Activated naive CD4-positive, alpha-beta T cell treated with anti-CD3 and anti-CD28 coated beads, Interleukin-2, amount 10 ng/mL, durations not matched to agents 7 days and 5 days (primary cell): Measurements from ENCODE around the gene CDC6.
A peak's percentile ranks its signal among the peaks of the same experiment; 100 is the strongest.

ENCODE experiments used
- CTCF ChIA-PET: fragments of 350-600 bp; sonication (Branson Sonifier 250); formaldehyde crosslinking; loops from one replicate; lab custom pipeline; 2021; ENCODE audit warnings: antibody characterized with exemption; lab: Charles Lee
- DNase-seq: peaks from one replicate; pipeline ENCODE4 v3.0.0-alpha.2; 2020
- H3K27ac Mint-ChIP-seq: one replicate; pipeline ENCODE4 v1.8.0; 2021; ENCODE audit warnings: mild to moderate bottlenecking, moderate library complexity, mixed read lengths
- H3K27me3 Mint-ChIP-seq: one replicate; pipeline ENCODE4 v1.8.0; 2021; ENCODE audit warnings: mild to moderate bottlenecking, mixed read lengths
- H3K36me3 Mint-ChIP-seq: one replicate; pipeline ENCODE4 v1.8.0; 2021; ENCODE audit warnings: mixed read lengths
- H3K4me1 Mint-ChIP-seq: one replicate; pipeline ENCODE4 v1.8.0; 2021; ENCODE audit warnings: mixed read lengths
- H3K4me3 Mint-ChIP-seq: one replicate; pipeline ENCODE4 v1.8.0; 2021; ENCODE audit warnings: mild to moderate bottlenecking, moderate library complexity, mixed read lengths
- H3K9me3 Mint-ChIP-seq: one replicate; pipeline ENCODE4 v1.8.0; 2021; ENCODE audit warnings: mixed read lengths

Gene CDC6

DNA sequence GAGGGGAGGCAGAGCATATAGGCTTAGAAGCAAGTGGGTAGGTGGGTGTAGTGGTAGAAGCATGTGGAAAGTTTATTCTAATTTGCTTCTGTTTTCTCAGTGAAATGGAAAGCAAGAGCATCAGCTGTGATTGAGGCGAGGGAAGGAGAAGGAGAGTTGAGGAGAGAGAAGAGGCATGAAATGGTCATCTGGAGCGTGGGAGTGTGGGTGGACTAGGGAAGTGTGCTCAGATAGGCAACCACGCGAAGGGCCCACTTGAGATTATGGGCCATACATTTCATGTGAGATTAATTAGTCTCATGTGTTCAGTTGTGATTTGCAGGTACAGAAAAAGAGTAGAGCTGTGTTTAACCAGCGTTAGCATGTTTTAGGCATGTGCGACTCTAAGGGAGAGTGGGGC is 20.8 kb upstream of the CDC6 start:
- Mint-ChIP-seq H3K4me3 (no peak overlapping the region), H3K4me1 (no peaks in the 10 kb centered on the region), H3K27ac (no peak overlapping the region), H3K36me3 (peaks cover 25% of the 10 kb centered on the region), H3K9me3 (no peaks in the 10 kb centered on the region), H3K27me3 (no peaks in the 10 kb centered on the region)
- DNase-seq = no peak
- CTCF ChIA-PET = no interaction called here

DNA sequence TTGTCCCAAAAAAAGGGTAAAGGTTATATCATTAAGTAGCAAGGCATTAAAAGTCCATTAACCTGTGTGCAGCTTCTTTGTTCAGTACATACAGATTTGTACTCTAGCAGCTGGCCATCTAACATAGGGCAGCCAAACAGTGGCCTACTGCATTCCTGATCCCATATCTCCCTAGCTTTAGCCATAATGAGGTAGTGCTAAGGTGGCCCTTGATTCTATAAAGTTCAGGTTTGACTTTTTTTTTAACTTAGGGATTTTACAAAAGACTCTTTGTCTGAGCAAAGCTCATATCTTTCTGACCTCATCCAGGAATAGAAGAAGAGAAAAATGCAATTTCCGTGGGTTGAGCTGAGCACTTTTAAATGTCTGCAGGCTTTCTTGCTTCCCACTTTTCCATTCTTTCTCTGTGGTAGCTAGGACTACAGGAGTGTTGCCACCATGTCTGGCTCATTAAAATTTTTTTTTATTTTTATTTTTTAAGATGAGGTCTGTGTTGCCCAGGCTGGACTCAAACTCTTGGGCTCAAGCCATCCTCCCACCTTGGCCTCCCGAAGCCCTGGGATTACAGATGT is 19.5 kb upstream of the CDC6 start:
- Mint-ChIP-seq H3K4me3 (no peak overlapping the region), H3K9me3 (no peaks in the 10 kb centered on the region), H3K4me1 (no peaks in the 10 kb centered on the region)

DNA sequence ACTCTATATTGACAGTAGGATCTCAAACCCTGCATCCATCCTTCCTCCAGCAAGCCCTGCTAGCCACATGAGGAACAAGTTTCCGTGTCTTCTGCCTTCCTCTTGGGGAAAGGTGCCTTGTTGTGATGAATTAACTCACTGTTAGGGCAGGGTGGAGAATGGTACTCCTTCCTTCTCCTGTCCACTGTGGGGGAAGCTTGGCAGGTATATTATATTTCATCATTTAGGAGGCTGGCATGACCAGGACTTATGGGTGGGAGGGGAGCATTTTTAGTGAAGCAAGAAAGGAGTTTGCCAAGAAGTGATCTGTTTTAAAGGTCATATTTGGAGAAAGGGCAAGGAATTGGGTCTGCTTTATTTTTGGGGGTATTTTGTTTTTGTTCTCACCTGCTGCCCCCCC is 9.3 kb upstream of the CDC6 start:
- no peak overlapping the region for H3K4me3 Mint-ChIP-seq
- peaks cover 65% of the 10 kb centered on the region for H3K36me3 Mint-ChIP-seq
- peaks cover 19% of the 10 kb centered on the region for H3K4me1 Mint-ChIP-seq
- no peak for DNase-seq
- no peaks in the 10 kb centered on the region for H3K9me3 Mint-ChIP-seq
- no peak overlapping the region for H3K27ac Mint-ChIP-seq
- no peaks in the 10 kb centered on the region for H3K27me3 Mint-ChIP-seq
- CTCF ChIA-PET = no interaction called here

More for the DNA sequence above, 19.5 kb upstream of the CDC6 start:
- CTCF ChIA-PET = interaction anchor here (0.9 kb wide), 1 partner anchor 255 kb away, joined by 3 read pairs; no protein-coding TSS in a partner anchor
- Mint-ChIP-seq H3K36me3 (peaks cover 19% of the 10 kb centered on the region), H3K27ac (no peak overlapping the region), H3K27me3 (no peaks in the 10 kb centered on the region)
- DNase-seq = no peak

DNA sequence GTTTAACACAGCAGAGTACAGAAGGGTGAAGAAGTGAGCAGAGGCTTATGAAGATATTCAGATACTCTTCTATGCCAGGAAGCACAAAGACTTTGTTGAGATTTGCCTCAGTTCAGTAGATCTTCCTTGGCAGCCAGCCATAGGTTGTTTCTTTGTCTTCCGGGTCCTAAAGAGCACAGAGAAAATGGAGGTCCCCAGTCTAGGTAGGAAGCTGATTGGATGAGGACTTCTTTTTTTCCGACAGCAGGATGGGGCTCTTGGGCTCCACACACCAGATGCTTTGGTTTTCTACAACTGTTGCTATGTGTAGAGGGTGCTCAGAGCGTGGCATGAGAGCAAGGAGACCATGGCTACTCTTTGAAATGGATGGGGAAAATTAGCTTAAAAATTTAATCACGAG is 8.3 kb upstream of the CDC6 start:
- Mint-ChIP-seq H3K27me3 (no peaks in the 10 kb centered on the region), H3K27ac (no peak overlapping the region), H3K9me3 (no peaks in the 10 kb centered on the region), H3K36me3 (peaks cover 57% of the 10 kb centered on the region), H3K4me1 (peaks cover 27% of the 10 kb centered on the region), H3K4me3 (no peak overlapping the region)
- CTCF ChIA-PET = no interaction called here
- DNase-seq = no peak

DNA sequence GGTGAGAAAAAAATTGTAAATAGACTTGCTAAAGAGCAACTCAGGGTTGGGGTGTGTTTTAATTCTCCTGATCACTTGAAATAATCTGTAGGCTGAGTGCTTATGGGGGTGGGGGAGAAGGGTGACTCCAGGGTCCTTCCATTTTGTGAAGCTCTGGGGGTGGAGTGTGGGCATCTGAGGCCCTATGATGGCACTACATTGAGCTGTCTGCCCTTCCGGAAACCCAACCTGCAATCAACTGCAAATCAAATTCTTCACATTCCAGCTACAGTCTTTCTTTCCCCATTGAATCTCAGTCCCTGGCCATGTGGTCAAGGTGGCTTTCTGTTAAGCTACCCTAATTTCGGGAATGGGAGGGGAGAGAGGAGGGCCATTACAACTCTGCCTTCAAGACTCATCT is 6.0 kb upstream of the CDC6 start:
- Mint-ChIP-seq H3K36me3 (peaks cover 46% of the 10 kb centered on the region), H3K27ac (peak overlapping the region; percentile 53), H3K4me3 (no peak overlapping the region), H3K4me1 (peaks cover 30% of the 10 kb centered on the region), H3K27me3 (no peaks in the 10 kb centered on the region), H3K9me3 (no peaks in the 10 kb centered on the region)
- no peak for DNase-seq
- CTCF ChIA-PET = no interaction called here

DNA sequence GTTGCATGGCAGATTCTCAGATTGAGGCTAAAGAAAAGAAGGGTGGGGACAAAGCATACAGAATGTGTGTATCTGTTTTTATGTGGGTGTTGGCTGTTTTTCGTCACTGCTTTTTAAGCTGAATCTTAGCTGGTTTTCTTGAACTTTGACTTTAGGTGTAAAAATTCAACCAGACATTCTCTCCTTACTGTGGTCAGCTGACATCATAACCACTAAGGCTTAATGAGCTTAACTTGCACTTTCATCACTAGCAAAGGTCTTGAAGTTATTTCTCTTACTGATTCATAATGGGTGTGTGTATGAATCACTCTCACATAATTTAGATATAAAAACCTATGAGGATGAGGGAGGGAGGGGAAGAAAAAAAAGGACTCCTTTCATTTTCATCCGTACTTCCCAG is 4.0 kb upstream of the CDC6 start:
- Mint-ChIP-seq H3K9me3 (no peaks in the 10 kb centered on the region), H3K36me3 (peaks cover 35% of the 10 kb centered on the region), H3K27ac (peak overlapping the region; percentile 64), H3K4me3 (no peak overlapping the region), H3K27me3 (peaks cover 3% of the 10 kb centered on the region), H3K4me1 (peaks cover 43% of the 10 kb centered on the region)
- DNase-seq = no peak
- CTCF ChIA-PET = interaction anchor here (0.8 to 1.9 kb wide), 7 partner anchors 8 to 115 kb away, joined by 3 to 7 read pairs (median 4); no protein-coding TSS in a partner anchor

DNA sequence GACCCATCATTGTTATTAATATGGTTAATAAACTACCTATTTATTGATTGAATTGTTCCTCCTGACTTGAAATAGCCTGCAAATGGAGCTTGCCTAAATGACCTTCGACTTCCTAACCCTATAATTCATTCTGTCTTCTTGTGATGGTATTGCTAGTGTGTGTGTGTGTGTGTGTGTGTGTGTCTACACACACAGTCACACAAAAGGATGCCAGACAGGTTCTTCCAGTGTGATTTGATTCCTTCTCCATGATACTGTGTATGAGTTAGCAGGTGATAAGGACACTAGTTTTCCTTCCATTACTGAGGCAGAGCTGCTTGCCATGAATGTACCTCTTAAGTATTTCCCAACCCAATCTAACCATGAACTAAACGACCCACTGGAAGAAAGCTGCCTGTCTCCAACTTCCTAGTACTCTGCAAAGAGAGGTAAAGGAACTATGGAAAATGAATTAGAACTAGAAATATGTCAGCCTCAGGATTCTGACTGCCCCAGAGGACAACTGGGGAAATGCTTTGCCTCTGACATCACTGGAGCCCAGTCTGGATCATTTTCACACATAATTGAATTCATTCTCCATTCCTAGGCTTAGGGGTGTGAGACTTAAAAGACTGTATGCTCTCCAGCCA is 3.5 kb upstream of the CDC6 start:
- CTCF ChIA-PET = interaction anchor here (0.6 to 1.9 kb wide), 8 partner anchors 7 to 497 kb away, joined by 3 to 7 read pairs (median 4); no protein-coding TSS in a partner anchor
- H3K4me3 Mint-ChIP-seq = no peak overlapping the region
- peaks cover 47% of the 10 kb centered on the region for H3K4me1 Mint-ChIP-seq
- H3K27ac Mint-ChIP-seq = peak overlapping the region; percentile 6
- no peak for DNase-seq
- no peaks in the 10 kb centered on the region for H3K9me3 Mint-ChIP-seq
- H3K27me3 Mint-ChIP-seq = peaks cover 3% of the 10 kb centered on the region
- peaks cover 36% of the 10 kb centered on the region for H3K36me3 Mint-ChIP-seq

DNA sequence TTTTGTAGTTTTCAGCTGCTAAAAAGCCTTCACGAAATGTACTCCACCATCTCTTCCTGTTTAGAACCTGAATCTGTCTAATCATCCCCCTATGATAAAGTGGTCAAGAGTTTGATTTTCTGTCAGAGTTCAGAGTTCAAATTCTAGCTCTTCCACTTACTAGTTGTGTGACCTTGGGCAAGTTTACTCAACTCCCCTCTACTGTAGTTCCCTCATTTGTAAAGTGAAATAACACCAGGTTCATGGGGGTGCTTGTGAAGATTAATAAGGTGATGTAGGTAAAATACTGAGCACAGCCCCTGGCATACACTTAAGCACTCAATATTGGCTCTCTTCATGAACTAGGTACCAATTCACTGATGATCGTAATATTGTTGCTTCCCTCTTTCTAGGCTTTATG is 1.2 kb upstream of the CDC6 start:
- Mint-ChIP-seq H3K9me3 (no peaks in the 10 kb centered on the region), H3K4me3 (no peak overlapping the region), H3K27ac (no peak overlapping the region), H3K36me3 (peaks cover 33% of the 10 kb centered on the region), H3K27me3 (peaks cover 3% of the 10 kb centered on the region), H3K4me1 (peaks cover 64% of the 10 kb centered on the region)
- CTCF ChIA-PET = no interaction called here
- no peak for DNase-seq

DNA sequence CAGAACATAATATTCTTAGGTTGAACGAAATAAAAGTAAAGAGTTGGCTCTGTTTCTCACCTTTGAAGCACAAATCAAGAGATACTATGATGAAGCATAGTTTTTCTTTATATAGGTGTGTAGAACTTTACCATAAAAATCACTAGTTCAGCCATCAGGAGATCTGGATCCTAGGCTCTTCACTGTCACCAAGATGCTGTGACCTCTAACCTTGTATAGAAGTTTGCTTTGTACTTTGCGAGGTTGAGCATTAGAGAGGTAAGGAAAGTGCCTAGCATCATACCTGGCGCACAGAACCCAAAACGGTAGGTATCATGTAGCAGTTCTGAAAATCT is 553 bp upstream of the CDC6 start:
- CTCF ChIA-PET = no interaction called here
- Mint-ChIP-seq H3K9me3 (no peaks in the 10 kb centered on the region), H3K4me3 (peak overlapping the region; percentile 100), H3K27me3 (peaks cover 3% of the 10 kb centered on the region), H3K4me1 (peaks cover 58% of the 10 kb centered on the region), H3K36me3 (peaks cover 34% of the 10 kb centered on the region), H3K27ac (peak overlapping the region; percentile 98)
- no peak for DNase-seq

DNA sequence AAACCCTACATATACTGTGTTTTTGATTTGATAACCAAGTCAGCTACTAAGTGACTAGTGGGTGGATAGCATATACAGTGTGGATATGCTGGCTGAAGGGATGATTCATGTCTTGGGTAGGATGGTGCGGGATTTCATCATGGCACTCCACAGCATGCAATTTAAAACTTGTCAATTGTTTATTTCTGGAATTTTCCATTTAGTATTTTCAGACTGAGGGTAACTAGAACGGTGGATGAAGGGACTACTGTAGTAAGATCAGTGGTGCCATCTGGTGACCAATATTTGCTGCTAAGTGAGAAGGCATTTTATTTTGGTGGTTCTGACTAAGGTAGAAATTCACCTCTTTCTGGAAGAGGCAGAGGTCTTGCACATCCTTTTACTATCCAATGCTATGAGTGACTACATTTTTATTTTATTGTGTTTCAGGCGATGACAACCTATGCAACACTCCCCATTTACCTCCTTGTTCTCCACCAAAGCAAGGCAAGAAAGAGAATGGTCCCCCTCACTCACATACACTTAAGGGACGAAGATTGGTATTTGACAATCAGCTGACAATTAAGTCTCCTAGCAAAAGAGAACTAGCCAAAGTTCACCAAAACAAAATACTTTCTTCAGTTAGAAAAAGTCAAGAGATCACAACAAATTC is 3.1 kb downstream of the CDC6 start:
- H3K36me3 Mint-ChIP-seq = peaks cover 55% of the 10 kb centered on the region
- DNase-seq = peak; percentile 68
- H3K4me3 Mint-ChIP-seq = no peak overlapping the region
- H3K9me3 Mint-ChIP-seq = no peaks in the 10 kb centered on the region
- peak overlapping the region; percentile 49 for H3K27ac Mint-ChIP-seq
- H3K27me3 Mint-ChIP-seq = peaks cover 3% of the 10 kb centered on the region
- H3K4me1 Mint-ChIP-seq = peaks cover 46% of the 10 kb centered on the region
- CTCF ChIA-PET = interaction anchor here (0.6 to 5.9 kb wide), 9 partner anchors 7 to 240 kb away, joined by 3 to 38 read pairs (median 4); partner anchors contain the start of gene WIPF2

DNA sequence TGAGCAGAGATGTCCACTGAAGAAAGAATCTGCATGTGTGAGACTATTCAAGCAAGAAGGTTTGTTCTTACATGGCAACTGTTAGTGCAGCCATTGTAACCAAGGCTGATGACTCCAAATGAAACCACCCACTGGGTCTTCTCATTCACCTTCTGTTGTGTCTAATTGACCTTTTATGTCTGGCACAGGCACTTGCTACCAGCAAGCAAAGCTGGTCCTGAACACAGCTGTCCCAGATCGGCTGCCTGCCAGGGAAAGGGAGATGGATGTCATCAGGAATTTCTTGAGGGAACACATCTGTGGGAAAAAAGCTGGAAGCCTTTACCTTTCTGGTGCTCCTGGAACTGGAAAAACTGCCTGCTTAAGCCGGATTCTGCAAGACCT is 3.6 kb downstream of the CDC6 start:
- H3K4me3 Mint-ChIP-seq = no peak overlapping the region
- DNase-seq = no peak
- H3K27me3 Mint-ChIP-seq = peaks cover 3% of the 10 kb centered on the region
- H3K36me3 Mint-ChIP-seq = peaks cover 60% of the 10 kb centered on the region
- CTCF ChIA-PET = interaction anchor here (0.6 to 5.9 kb wide), 9 partner anchors 8 to 241 kb away, joined by 3 to 38 read pairs (median 4); partner anchors contain the start of gene WIPF2
- H3K9me3 Mint-ChIP-seq = no peaks in the 10 kb centered on the region
- no peak overlapping the region for H3K27ac Mint-ChIP-seq
- peaks cover 49% of the 10 kb centered on the region for H3K4me1 Mint-ChIP-seq

DNA sequence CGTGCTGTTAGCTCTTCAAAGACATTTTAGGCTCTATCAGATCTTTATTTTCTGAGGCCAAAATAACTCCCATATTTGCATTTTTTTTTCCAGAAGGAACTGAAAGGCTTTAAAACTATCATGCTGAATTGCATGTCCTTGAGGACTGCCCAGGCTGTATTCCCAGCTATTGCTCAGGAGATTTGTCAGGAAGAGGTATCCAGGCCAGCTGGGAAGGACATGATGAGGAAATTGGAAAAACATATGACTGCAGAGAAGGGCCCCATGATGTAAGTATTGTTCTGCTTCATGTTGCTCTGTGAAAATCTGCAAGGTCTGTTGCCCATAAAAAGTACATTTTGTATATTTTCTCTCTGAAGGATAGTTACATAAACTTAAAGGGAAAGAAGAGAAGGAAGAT is 5.7 kb downstream of the CDC6 start:
- H3K4me3 Mint-ChIP-seq = no peak overlapping the region
- H3K4me1 Mint-ChIP-seq = peaks cover 42% of the 10 kb centered on the region
- H3K9me3 Mint-ChIP-seq = no peaks in the 10 kb centered on the region
- DNase-seq = no peak
- CTCF ChIA-PET = interaction anchor here (0.7 to 5.9 kb wide), 11 partner anchors 10 to 279 kb away, joined by 3 to 38 read pairs (median 3); partner anchors contain the start of gene WIPF2
- H3K27ac Mint-ChIP-seq = peak overlapping the region; percentile 42
- H3K36me3 Mint-ChIP-seq = peaks cover 68% of the 10 kb centered on the region
- H3K27me3 Mint-ChIP-seq = no peaks in the 10 kb centered on the region

DNA sequence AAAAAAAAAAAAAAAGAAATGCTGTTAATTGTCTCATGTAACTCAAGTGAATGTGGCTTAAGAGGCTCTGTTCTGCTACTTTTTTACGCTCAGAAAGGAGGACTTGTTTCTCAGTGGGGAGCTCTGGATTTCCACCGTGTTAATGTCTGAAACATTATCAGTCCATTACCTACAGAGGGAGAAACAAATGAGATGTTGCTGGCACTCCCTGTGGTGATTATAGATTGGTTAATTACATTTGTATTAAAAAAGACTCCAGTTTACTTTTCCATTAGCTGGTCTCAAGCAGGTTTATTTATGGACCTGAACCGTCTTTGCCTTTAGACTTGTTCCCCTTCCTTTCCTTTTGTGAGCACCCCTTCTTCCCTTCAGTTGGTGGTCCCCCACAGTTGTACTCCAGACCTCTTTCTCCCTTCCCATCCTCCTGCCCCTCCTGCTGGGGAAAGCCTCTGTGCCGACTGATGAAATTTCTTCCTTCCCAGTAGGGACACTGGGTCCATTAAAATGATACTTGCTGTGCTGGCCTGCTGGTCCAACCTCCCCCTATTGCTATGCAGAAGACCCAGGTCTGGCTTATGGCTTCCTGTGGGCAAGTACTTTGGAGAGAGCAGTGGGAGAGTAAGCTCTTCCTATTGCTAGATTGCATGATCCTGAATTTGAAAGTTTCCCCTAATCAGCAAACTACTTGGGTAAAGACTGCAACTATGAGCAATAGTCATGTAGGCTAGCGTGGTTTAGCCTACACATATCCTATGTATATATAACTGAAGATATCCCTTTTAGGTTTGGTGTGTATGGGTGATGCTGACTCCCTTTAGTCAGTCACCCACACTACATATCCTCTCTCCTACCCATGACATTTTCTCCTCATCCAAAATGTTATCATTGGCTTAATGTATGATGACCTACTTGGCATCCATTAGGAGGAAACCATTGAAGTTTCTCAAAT is 8.1 kb downstream of the CDC6 start:
- Mint-ChIP-seq H3K27ac (no peak overlapping the region), H3K27me3 (no peaks in the 10 kb centered on the region)
- CTCF ChIA-PET = interaction anchor here (1.8 to 17.3 kb wide), 2 partner anchors 62 to 94 kb away, joined by 8 to 370 read pairs; partner anchors contain the start of gene GJD3

More for the DNA sequence above, 8.1 kb downstream of the CDC6 start:
- peaks cover 25% of the 10 kb centered on the region for H3K4me1 Mint-ChIP-seq
- H3K9me3 Mint-ChIP-seq = no peaks in the 10 kb centered on the region
- H3K4me3 Mint-ChIP-seq = no peak overlapping the region
- DNase-seq = no peak
- peaks cover 65% of the 10 kb centered on the region for H3K36me3 Mint-ChIP-seq
